GM19438 (cell line): ENCODE data around the gene ZNF124.

Experiments
- ATAC-seq: cut with Tn5 transposase; IDR thresholded peaks from one replicate; pipeline ENCODE4 v1.9.1; 2021; ENCODE audit warnings: low read depth; ENCODE audit not compliant: unreplicated experiment

The ZNF124 gene

DNA sequence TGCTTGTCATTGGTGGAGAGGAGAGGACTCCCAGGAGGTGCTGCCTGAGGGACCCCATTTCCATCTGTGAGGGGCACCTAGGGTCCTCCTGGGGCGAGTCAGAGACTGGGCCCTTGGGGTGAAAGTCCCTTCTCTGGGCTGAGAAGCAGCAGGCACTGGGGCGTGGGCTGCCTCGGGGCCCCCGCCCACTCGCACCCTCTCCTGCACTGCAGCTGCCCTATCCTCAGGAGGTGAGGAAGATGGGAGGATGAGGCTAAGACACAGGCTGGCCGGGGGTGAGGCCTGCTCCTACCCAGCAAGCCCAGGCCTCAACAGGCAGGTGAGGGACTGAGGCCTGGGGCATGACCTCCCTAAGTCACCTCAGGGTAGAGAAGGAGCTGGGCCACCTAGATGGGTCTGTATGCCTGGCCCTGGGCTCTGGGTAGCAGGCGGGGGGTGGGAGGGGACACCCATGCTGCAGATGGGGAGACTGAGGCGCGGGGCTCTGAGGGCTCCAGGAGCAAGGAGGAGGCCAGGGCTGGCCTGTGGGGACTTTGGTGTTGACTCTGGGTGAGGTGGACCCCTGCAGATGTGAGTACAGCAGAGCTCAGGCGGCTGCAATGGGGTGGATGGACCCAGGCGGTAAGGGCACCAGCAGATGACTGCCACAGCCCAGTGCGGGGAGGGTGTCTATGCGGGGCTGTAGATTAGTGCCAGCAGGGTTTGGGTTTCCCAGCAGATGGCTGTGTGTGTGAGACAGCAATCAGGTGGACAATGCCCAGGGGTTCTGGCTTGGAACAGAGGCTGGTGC is 57.3 kb downstream of the ZNF124 start:
- ATAC-seq = no peak

GRCh38 chr1:247113733-247114271 is 58.0 kb downstream of the ZNF124 start:
- no peak for ATAC-seq

- no peak for ATAC-seq
These were observed 58.7 kb downstream of the ZNF124 start for GRCh38 chr1:247113094-247113497.

DNA sequence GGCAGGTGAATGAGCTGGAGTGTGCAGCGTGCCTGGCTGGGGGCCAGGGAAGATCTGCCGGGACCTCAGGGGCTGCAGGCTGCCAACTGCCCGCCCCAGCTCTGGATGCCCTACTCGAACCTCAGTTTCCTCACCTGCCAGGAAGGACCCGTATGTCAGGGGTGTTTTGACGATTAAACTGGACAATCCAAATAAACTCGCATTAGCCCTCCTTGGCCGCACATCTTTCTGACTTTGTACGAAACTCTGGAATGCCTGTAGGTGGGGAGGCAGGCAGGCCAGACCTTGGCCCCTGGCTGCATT is 59.4 kb downstream of the ZNF124 start:
- no peak for ATAC-seq

DNA sequence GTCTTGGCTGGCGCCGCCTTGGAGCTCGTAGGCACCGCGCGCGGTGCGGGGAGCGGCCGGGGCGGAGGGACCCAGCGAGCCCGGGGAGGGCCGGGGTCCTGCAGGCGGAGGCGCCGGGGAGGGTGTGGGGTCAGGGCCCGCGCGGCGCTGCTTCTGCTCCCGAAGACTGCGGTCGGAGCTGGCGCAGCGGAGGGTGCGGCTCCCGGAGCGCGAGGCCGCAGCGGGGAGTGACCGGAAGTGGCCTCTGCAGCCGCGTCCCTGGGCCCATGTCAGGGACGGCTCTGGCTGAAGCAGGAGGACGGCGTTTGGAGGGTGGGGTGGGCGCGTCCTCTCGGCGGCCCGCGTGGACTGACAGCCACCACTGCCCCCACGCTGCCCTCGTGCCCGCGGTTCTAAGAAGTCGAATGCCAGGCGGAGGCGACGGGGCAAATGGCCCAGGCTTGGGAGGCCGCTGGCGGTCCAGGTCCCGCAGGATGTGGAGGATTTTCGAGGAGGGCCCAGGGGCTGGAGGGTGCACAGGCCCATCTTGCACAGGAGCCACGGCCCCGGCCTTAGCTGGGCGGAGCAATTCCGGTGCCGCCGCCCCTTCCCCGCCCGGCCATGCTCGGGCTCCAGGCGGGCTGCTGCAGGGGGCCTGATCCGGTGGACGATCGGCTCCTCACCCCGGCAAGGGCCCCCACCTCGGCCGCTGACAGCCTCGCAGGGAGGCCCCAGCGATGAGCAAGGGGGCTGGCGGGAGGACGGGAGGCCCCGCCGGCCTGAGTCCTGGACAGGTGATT is 59.9 kb downstream of the ZNF124 start:
- ATAC-seq = no peak

DNA sequence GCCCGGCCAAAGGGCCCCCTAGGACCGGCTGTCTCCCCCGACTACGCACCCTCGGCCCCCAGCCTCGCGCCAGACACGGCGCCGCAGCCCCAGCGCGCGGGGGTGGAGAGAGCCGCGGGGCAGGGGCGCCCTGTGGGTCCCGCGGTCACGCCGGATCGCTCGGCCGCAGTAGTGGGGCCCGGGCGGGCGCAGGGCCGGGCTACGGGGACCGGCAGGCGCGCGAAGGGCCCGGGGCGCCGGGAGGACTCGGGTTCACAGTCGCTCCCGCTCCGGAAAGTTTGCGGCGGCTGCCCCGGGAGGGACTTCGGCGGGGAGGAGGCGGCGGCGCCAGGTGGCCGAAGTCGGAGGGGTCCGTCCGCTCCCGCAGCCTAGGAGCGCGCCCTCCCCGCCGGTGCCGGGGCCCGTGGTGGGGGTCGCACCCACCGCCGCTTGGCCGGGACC is 60.5 kb downstream of the ZNF124 start:
- ATAC-seq = no peak

DNA sequence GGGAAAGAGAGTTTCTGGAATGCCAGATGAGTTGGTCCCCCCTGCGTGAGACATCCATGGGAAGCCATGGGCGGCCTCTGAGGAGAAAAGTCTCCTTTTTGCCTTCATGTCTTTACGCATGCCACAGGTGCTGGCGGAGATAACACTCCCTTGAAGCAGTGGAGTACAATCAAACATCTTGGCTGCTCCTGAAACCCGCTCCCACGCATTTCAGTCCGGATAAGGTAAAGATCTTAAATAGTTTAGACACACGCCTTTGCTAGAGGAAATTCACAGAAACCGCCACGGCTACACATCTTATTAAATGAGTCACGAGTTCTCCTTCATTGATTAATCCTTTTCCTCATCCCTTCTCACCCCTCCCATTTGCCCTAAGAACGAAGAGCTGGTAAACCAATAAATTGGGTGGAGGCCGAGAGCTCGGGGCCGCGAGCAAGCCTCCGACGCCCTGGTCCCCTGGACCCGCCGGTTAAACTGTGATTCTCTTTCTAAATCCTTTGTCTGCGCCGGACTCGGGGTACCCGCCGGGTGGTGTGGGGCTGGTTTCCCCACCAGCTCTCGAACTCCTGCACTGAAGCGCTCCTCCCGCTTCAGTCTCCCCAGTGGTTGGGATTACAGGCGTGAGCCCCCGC is 61.1 kb downstream of the ZNF124 start:
- ATAC-seq = no peak

- no peak for ATAC-seq
These were observed 64.1 kb downstream of the ZNF124 start for GRCh38 chr1:247107694-247108093.

DNA sequence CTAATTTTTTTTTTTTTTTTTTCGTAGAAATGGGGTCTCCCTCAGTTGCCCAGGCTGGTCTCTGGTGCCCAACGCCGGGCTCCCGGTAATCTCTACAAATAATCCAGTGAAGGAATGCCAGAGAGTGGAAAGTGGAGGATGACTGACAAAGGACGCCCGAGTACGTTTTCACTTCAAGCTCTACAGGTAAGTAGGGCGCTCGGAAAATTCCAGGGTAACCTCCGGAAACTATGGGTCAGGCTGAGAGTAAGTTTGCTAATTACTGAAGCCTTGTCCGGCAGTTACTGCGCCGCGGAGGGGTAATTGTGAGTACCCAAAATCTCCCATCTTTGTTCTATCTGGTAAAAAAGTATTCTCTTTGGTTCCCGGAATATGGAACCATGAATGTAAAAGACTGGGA is 65.9 kb downstream of the ZNF124 start:
- ATAC-seq = no peak
